ENCODE measurements around the gene ERBB2. TPM values are rescaled to one million over a fixed set of nuclear protein-coding genes. Genes with fewer than 3 reads are reported as not detected.

ERBB2 gene
- total RNA-seq, 6 donors from 2014 or later: 88.6 to 126 (median 112) TPM

GRCh38 chr17:39675390-39676082, 24.3 kb upstream of the ERBB2 start:
- Histone ChIP-seq H3K4me3 (no peak overlapping the region), H3K4me1 (peaks cover 31 to 63% (median 45%) of the 10 kb centered on the region in 4 donors), H3K36me3 (peaks cover 0 to 5% (median 0%) of the 10 kb centered on the region in 4 donors), H3K9me3 (no peaks in the 10 kb centered on the region), H3K27me3 (no peaks in the 10 kb centered on the region), H3K27ac (peak overlapping the region in 3 of 4 donors; percentile 1 to 66 (median 50))
- DNase-seq (no peak), ATAC-seq (ENCODE audit: low FRiP score in 2 of 2) (no peak)
- TF ChIP-seq POLR2AphosphoS5 (IDR thresholded peaks at IDR 0.05) (no peak), CTCF (IDR thresholded peaks at IDR 0.05) (no peak), POLR2A (IDR thresholded peaks at IDR 0.05) (no peak), EP300 (IDR thresholded peaks at IDR 0.05) (no peak)
- 68 to 69% methylated on average over 8 to 10 of the region's 10 CpGs for WGBS, 2 donors

GRCh38 chr17:39676198-39676819, 23.6 kb upstream of the ERBB2 start:
- Histone ChIP-seq H3K36me3 (peaks cover 0 to 12% (median 0%) of the 10 kb centered on the region in 4 donors), H3K4me1 (peaks cover 31 to 63% (median 44%) of the 10 kb centered on the region in 4 donors), H3K27ac (peak overlapping the region in 3 of 4 donors; percentile 1 to 66 (median 50)), H3K9me3 (no peaks in the 10 kb centered on the region), H3K27me3 (no peaks in the 10 kb centered on the region), H3K4me3 (no peak overlapping the region)
- DNase-seq: peak; percentile 86 to 91
- peak; percentile 12 to 52 for ATAC-seq (ENCODE audit: low FRiP score in 2 of 2)
- TF ChIP-seq POLR2A (IDR thresholded peaks at IDR 0.05) (no peak), EP300 (IDR thresholded peaks at IDR 0.05) (peak in 1 of 4 donors; percentile 18), POLR2AphosphoS5 (IDR thresholded peaks at IDR 0.05) (peak in 1 of 2 donors; percentile 45), CTCF (IDR thresholded peaks at IDR 0.05) (no peak)
- 28 to 35% methylated on average over 6 to 7 of the region's 7 CpGs for WGBS, 2 donors

DNA sequence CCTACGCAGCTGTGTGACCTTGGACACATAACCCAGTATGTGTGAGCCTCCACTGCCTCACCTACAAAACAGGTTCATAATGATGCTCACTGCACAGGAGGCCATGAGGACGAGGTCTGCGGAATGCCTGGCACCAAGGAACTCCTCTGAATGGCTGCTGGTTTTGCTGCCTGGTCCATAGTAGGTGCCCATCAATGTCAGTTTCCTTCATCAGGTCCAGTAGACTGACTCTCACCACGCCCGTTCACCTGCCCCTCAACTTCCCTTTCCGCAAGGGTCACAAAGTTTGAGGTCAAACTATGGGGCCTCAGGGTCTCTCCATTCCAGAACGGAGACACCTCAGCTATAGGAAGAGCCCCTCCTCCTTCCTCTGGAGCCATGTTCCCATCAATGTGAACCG, 22.8 kb upstream of the ERBB2 start:
- no peaks in the 10 kb centered on the region for H3K27me3 ChIP-seq
- no peak overlapping the region for H3K4me3 ChIP-seq
- no peak for ATAC-seq (ENCODE audit: low FRiP score in 2 of 2)
- H3K27ac ChIP-seq: peak overlapping the region in 3 of 4 donors; percentile 1 to 66 (median 40)
- TF ChIP-seq EP300 (IDR thresholded peaks at IDR 0.05): no peak
- TF ChIP-seq POLR2A (IDR thresholded peaks at IDR 0.05): no peak
- H3K9me3 ChIP-seq: no peaks in the 10 kb centered on the region
- no peak for DNase-seq
- H3K4me1 ChIP-seq: peaks cover 31 to 57% (median 38%) of the 10 kb centered on the region in 4 donors
- WGBS, 2 donors: 81 to 85% methylated on average over 6 to 8 of the region's 8 CpGs
- H3K36me3 ChIP-seq: peaks cover 0 to 14% (median 0%) of the 10 kb centered on the region in 4 donors

- no peak for ATAC-seq (ENCODE audit: low FRiP score in 2 of 2)
- Histone ChIP-seq H3K27me3 (no peaks in the 10 kb centered on the region), H3K36me3 (peaks cover 0 to 14% (median 0%) of the 10 kb centered on the region in 4 donors), H3K4me1 (peaks cover 31 to 53% (median 38%) of the 10 kb centered on the region in 4 donors), H3K27ac (peak overlapping the region in 3 of 4 donors; percentile 1 to 66 (median 40)), H3K9me3 (no peaks in the 10 kb centered on the region), H3K4me3 (no peak overlapping the region)
- no peak for DNase-seq
- WGBS, 2 donors: 55 to 62% methylated on average over 13 of the region's 13 CpGs
- TF ChIP-seq CTCF (IDR thresholded peaks at IDR 0.05): no peak
- TF ChIP-seq POLR2A (IDR thresholded peaks at IDR 0.05): no peak
- TF ChIP-seq POLR2AphosphoS5 (IDR thresholded peaks at IDR 0.05): no peak
- TF ChIP-seq EP300 (IDR thresholded peaks at IDR 0.05): no peak
Observed at GRCh38 chr17:39677542-39678339, 22.1 kb upstream of the ERBB2 start.

Measured in upper lobe of left lung (tissue), 6 donors.